Measurements from ENCODE around the gene C4orf33. TPM values are rescaled to one million over a fixed set of nuclear protein-coding genes. Genes with fewer than 3 reads are reported as not detected.
"Not testable (repeated sequence)": the region's sequence is repeated elsewhere in the genome, so short reads cannot be mapped to it uniquely, and the experiment has no call there.

The C4orf33 gene
- total RNA-seq, 1 experiment from 2014 or later = 8.6 TPM

- H3K27me3 ChIP-seq (ENCODE audit: insufficient read depth, low read length); H3K9ac ChIP-seq (ENCODE audit: low read length); RAD21 ChIA-PET (ENCODE audit: low non-redundant PET in 1 of 2, low total read pairs in 2 of 2, uncharacterized antibody in 2 of 2, unreplicated experiment in 2 of 2); H3K4me2 ChIP-seq (ENCODE audit: low read length); H3K4me3 ChIP-seq (replicated peaks in 1 of 2; ENCODE audit: low read depth in 1 of 2, low read length in 2 of 2); H2AFZ ChIP-seq (ENCODE audit: low read depth, low read length, poor library complexity, severe bottlenecking); H3K9me3 ChIP-seq (ENCODE audit: control insufficient read depth in 1 of 2, insufficient read depth in 1 of 2, low read depth in 1 of 2, low read length in 2 of 2); CTCF ChIA-PET; H3K79me2 ChIP-seq (ENCODE audit: insufficient read depth, low read length); BruUV-seq (replicated peaks); ATAC-seq; POLR2A ChIA-PET; H4K20me1 ChIP-seq (ENCODE audit: insufficient read depth); DNase-seq (ENCODE audit: low read depth, low spot score); H3K36me3 ChIP-seq (ENCODE audit: control insufficient read depth in 1 of 2, insufficient read depth in 2 of 2, low read length in 2 of 2); H3K27ac ChIP-seq (ENCODE audit: low read depth, low read length); H3K9me2 ChIP-seq (ENCODE audit: insufficient read depth); H3K4me1 ChIP-seq (ENCODE audit: control insufficient read depth in 1 of 2, insufficient read depth in 2 of 2, low read length in 2 of 2); intact Hi-C loops (cut with micrococcal nuclease): not testable (repeated sequence)
These were observed 26.4 kb upstream of the C4orf33 start for GRCh38 chr4:129069537-129069936.

DNA sequence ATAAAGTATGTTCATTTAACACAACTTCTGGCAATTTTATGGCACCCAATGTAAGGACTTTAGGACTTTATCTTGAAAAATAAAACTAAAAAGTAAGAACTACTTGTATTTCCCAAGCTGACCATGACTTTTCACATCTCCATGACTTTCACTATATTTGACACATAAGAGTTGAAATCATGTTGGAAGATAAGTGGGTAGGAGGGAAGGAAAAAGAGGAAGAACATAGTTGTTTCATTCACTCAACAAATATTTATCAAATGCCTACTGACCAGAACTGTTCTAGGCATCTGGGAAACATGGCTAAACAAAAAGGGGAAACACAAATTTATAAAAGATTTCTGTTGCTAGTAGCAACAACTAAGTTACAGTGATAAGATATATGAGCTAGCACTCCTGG is 18.6 kb upstream of the C4orf33 start:
- Histone ChIP-seq H3K4me2 (ENCODE audit: low read length) (no peak overlapping the region), H2AFZ (ENCODE audit: low read depth, low read length, poor library complexity, severe bottlenecking) (no peak overlapping the region), H3K9ac (ENCODE audit: low read length) (no peak overlapping the region), H3K79me2 (ENCODE audit: insufficient read depth, low read length) (peaks cover 16% of the 10 kb centered on the region), H3K4me3 (replicated peaks in 1 of 2; ENCODE audit: low read depth in 1 of 2, low read length in 2 of 2) (no peak overlapping the region), H3K27me3 (ENCODE audit: insufficient read depth, low read length) (no peaks in the 10 kb centered on the region), H3K36me3 (ENCODE audit: control insufficient read depth in 1 of 2, insufficient read depth in 2 of 2, low read length in 2 of 2) (peaks cover 0 to 5% of the 10 kb centered on the region in 2 experiments; a peak in 1 of 4 replicates), H3K9me3 (ENCODE audit: control insufficient read depth in 1 of 2, insufficient read depth in 1 of 2, low read depth in 1 of 2, low read length in 2 of 2) (no peaks in the 10 kb centered on the region; a peak in 2 of 4 replicates), H3K9me2 (ENCODE audit: insufficient read depth) (no peaks in the 10 kb centered on the region; the same call in 1 of the 2 replicates), H4K20me1 (ENCODE audit: insufficient read depth) (no peaks in the 10 kb centered on the region), H3K4me1 (ENCODE audit: control insufficient read depth in 1 of 2, insufficient read depth in 2 of 2, low read length in 2 of 2) (no peaks in the 10 kb centered on the region), H3K27ac (ENCODE audit: low read depth, low read length) (no peak overlapping the region)
- no TSS peak for BruUV-seq (replicated peaks)
- POLR2A ChIA-PET = no interaction called here
- no peak for DNase-seq (ENCODE audit: low read depth, low spot score)
- intact Hi-C loops (cut with micrococcal nuclease) = no loop called here
- TF ChIP-seq CBX3 (IDR thresholded peaks at IDR 0.05; ENCODE audit: low read depth) = no peak
- TF ChIP-seq POLR2A (IDR thresholded peaks at IDR 0.05; ENCODE audit: borderline replicate concordance, extremely low read depth, insufficient read depth, insufficient read length) = no peak
- TF ChIP-seq ZFX (IDR thresholded peaks at IDR 0.05) = no peak
- no peak for TF ChIP-seq RAD21 (IDR thresholded peaks at IDR 0.05; ENCODE audit: low read depth)
- TF ChIP-seq EZH2phosphoT487 (IDR thresholded peaks at IDR 0.05; ENCODE audit: borderline replicate concordance) = no peak
- TF ChIP-seq SP1 (IDR thresholded peaks at IDR 0.05; ENCODE audit: low read depth) = no peak
- no peak for TF ChIP-seq EZH2 (IDR thresholded peaks at IDR 0.05)
- TF ChIP-seq SIN3A (IDR thresholded peaks at IDR 0.05; ENCODE audit: low read depth) = no peak
- RAD21 ChIA-PET (ENCODE audit: low non-redundant PET in 1 of 2, low total read pairs in 2 of 2, uncharacterized antibody in 2 of 2, unreplicated experiment in 2 of 2) = no interaction called here
- CTCF ChIA-PET = no interaction called here
- no peak for ATAC-seq
